T-cell (primary cell): ENCODE results near the gene NHP2. TPM values are rescaled to one million over a fixed set of nuclear protein-coding genes. Genes with fewer than 3 reads are reported as not detected.

ENCODE experiments used
- ATAC-seq, 4 experiments: fragments of 200-7000 bp in 3 of 4; fragments of 150-1000 bp in 1 of 4; cut with Tn5 transposase; replicated peaks in 1 of 4; 1 replicate in 3 of 4; 2 replicates in 1 of 4; pipeline ENCODE4 v1.10.0; 2021; ENCODE audit warnings: moderate library complexity in 3 of 4, mild to moderate bottlenecking in 2 of 4, moderate number of reproducible peaks in 1 of 4
- CTCF ChIA-PET, 2 donors: fragments of 300-600 bp; sonication (Branson Sonifier 250); formaldehyde crosslinking; loops; one replicate each; lab custom pipeline; 2022; ENCODE audit warnings: antibody characterized with exemption in 2 of 2; lab: Charles Lee
- POLR2A ChIA-PET, 2 donors: fragments of 300-600 bp; sonication (Branson Sonifier 250); formaldehyde crosslinking; loops; one replicate each; lab custom pipeline; 2022; ENCODE audit warnings: antibody characterized with exemption in 2 of 2; lab: Charles Lee
- DNase-seq, 35 experiments: peaks; one replicate each; pipeline versions ENCODE4 v3.0.0 to v3.0.0-alpha.2; 2013 to 2023
- H3K27ac ChIP-seq: one replicate; pipeline ENCODE4 v1.5.1; 2013; ENCODE audit warnings: low read length
- H3K27me3 ChIP-seq, 2 experiments: replicated peaks in 1 of 2; 1 replicate in 1 of 2; 2 replicates in 1 of 2; pipeline versions ENCODE4 v1.6.1 to v1.7.0; 2013; ENCODE audit warnings: low read length in 1 of 2, mixed read lengths in 1 of 2; ENCODE audit not compliant: control insufficient read depth in 2 of 2, insufficient read depth in 2 of 2; ENCODE audit errors: extremely low read depth in 1 of 2
- H3K36me3 ChIP-seq, 2 donors: 1 replicate in 1 of 2; 2 replicates in 1 of 2; pipeline versions ENCODE4 v1.6.1 to v1.7.0; 2013; ENCODE audit warnings: low read length in 1 of 2; ENCODE audit not compliant: control insufficient read depth in 2 of 2, insufficient read depth in 1 of 2; ENCODE audit errors: extremely low read depth in 1 of 2
- H3K4me1 ChIP-seq, 2 experiments: 1 replicate in 1 of 2; 2 replicates in 1 of 2; pipeline versions ENCODE4 v1.6.1 to v1.7.0; 2013; ENCODE audit warnings: low read length in 2 of 2, mixed read lengths in 1 of 2; ENCODE audit not compliant: insufficient read depth in 2 of 2, control insufficient read depth in 1 of 2; ENCODE audit errors: extremely low read depth in 1 of 2
- H3K4me3 ChIP-seq, 2 donors: 1 replicate in 1 of 2; 2 replicates in 1 of 2; pipeline versions ENCODE4 v1.5.1 to v1.7.0; 2013; ENCODE audit warnings: mild to moderate bottlenecking in 2 of 2, low read length in 1 of 2, moderate library complexity in 1 of 2; ENCODE audit not compliant: control insufficient read depth in 1 of 2; ENCODE audit errors: extremely low read depth in 1 of 2
- H3K9me3 ChIP-seq: 2 replicates; pipeline ENCODE4 v1.7.0; 2013
- H3K27ac Mint-ChIP-seq, 2 donors: one replicate each; pipeline ENCODE4 v1.8.0; 2020 to 2021; ENCODE audit warnings: mild to moderate bottlenecking in 2 of 2, mixed read lengths in 2 of 2
- H3K27me3 Mint-ChIP-seq, 2 donors: one replicate each; pipeline ENCODE4 v1.8.0; 2021 to 2022; ENCODE audit warnings: mixed read lengths in 2 of 2
- H3K36me3 Mint-ChIP-seq: one replicate; pipeline ENCODE4 v1.8.0; 2021; ENCODE audit warnings: mixed read lengths
- H3K4me1 Mint-ChIP-seq, 3 donors: one replicate each; pipeline ENCODE4 v1.8.0; 2020 to 2022; ENCODE audit warnings: mixed read lengths in 3 of 3, mild to moderate bottlenecking in 1 of 3
- H3K4me3 Mint-ChIP-seq, 3 donors: one replicate each; pipeline ENCODE4 v1.8.0; 2020 to 2022; ENCODE audit warnings: mild to moderate bottlenecking in 3 of 3, mixed read lengths in 3 of 3, moderate library complexity in 3 of 3
- H3K9me3 Mint-ChIP-seq, 3 donors: one replicate each; pipeline ENCODE4 v1.8.0; 2020 to 2022; ENCODE audit warnings: mixed read lengths in 3 of 3
- WGBS: methylation state at CpG from one replicate; pipeline ENCODE4 v1.1.5; 2013; ENCODE audit warnings: missing lambda C conversion rate; ENCODE audit not compliant: insufficient coverage; 5-methylcytosine and 5-hydroxymethylcytosine counted together
- total RNA-seq, 35 experiments: library from RNA in 6 of 35; stranded (reverse) in 6 of 35; fragments of 120-200 nt in 1 of 35; gene quantifications; one replicate each; pipeline versions ENCODE4 v1.2.1 to v1.2.4 and lab custom pipeline; 2013 to 2026

The NHP2 gene
- total RNA-seq, 5 donors from 2014 or later (not counting 1 experiment from before 2014, with no cell fraction given), result 61.2 to 95.6 (median 91.2) TPM

GRCh38 chr5:178116143-178116885 lies 37.4 kb downstream of the NHP2 start:
- POLR2A ChIA-PET, result interaction anchor here in 1 of 2 donors (0.6 kb wide), 1 partner anchor 40 kb away, joined by 5 read pairs; no protein-coding TSS in a partner anchor
- peaks cover 37 to 81% of the 10 kb centered on the region in 2 experiments for H3K4me1 ChIP-seq
- peak overlapping the region; percentile 48 to 97 (median 69) for H3K4me3 Mint-ChIP-seq

GRCh38 chr5:178115814-178116142 lies 37.9 kb downstream of the NHP2 start:
- no peaks in the 10 kb centered on the region for H3K36me3 ChIP-seq
- 78% methylated on average over 6 of the region's 7 CpGs for WGBS
- H3K4me1 Mint-ChIP-seq, result peaks cover 38 to 46% (median 40%) of the 10 kb centered on the region in 3 donors
- H3K9me3 ChIP-seq, result no peaks in the 10 kb centered on the region
- DNase-seq, result peak in 1 of 35 experiments; percentile 31
- H3K4me3 ChIP-seq, result peak overlapping the region in 1 of 2 donors; percentile 16
- ChIA-PET CTCF (no interaction called here), POLR2A (interaction anchor here in 1 of 2 donors (0.6 kb wide), 1 partner anchor 39 kb away, joined by 5 read pairs; no protein-coding TSS in a partner anchor)
- no peak for ATAC-seq
- H3K4me3 Mint-ChIP-seq, result peak overlapping the region; percentile 43 to 97 (median 54)
- H3K9me3 Mint-ChIP-seq, result no peaks in the 10 kb centered on the region
- peak overlapping the region; percentile 77 to 82 for H3K27ac Mint-ChIP-seq
- H3K27ac ChIP-seq, result peak overlapping the region; percentile 25
- peaks cover 0 to 53% of the 10 kb centered on the region in 2 experiments for H3K27me3 ChIP-seq
- H3K27me3 Mint-ChIP-seq, result no peaks in the 10 kb centered on the region
- H3K36me3 Mint-ChIP-seq, result no peaks in the 10 kb centered on the region
- peaks cover 35 to 75% of the 10 kb centered on the region in 2 experiments for H3K4me1 ChIP-seq

More at GRCh38 chr5:178116143-178116885, 37.4 kb downstream of the NHP2 start:
- H3K9me3 ChIP-seq, result no peaks in the 10 kb centered on the region
- H3K27ac ChIP-seq, result peak overlapping the region; percentile 25
- peak; percentile 19 to 67 (median 25) for ATAC-seq
- Mint-ChIP-seq H3K4me1 (peaks cover 43 to 52% (median 46%) of the 10 kb centered on the region in 3 donors), H3K9me3 (no peaks in the 10 kb centered on the region), H3K27me3 (no peaks in the 10 kb centered on the region), H3K36me3 (no peaks in the 10 kb centered on the region), H3K27ac (peak overlapping the region; percentile 60 to 85)
- DNase-seq, result peak; percentile 38 to 91 (median 82)
- CTCF ChIA-PET, result interaction anchor here in 1 of 2 donors (1.0 to 1.1 kb wide), 2 partner anchors 37 to 39 kb away, joined by 4 to 6 read pairs; partner anchors contain the start of gene NHP2
- no peaks in the 10 kb centered on the region for H3K36me3 ChIP-seq
- 15% methylated on average over 11 of the region's 22 CpGs for WGBS
- peak overlapping the region; percentile 4 to 25 for H3K4me3 ChIP-seq
- H3K27me3 ChIP-seq, result peaks cover 0 to 55% of the 10 kb centered on the region in 2 experiments

- peaks cover 35 to 70% of the 10 kb centered on the region in 2 experiments for H3K4me1 ChIP-seq
Measured at GRCh38 chr5:178115136-178115813, 38.4 kb downstream of the NHP2 start.

GRCh38 chr5:178114325-178115135 lies 39.2 kb downstream of the NHP2 start:
- Histone ChIP-seq H3K36me3 (no peaks in the 10 kb centered on the region), H3K4me3 (peak overlapping the region; percentile 57 to 75), H3K9me3 (no peaks in the 10 kb centered on the region), H3K27me3 (peaks cover 0 to 44% of the 10 kb centered on the region in 2 experiments), H3K4me1 (peaks cover 35 to 63% of the 10 kb centered on the region in 2 experiments), H3K27ac (peak overlapping the region; percentile 8)
- no peaks in the 10 kb centered on the region for H3K9me3 Mint-ChIP-seq
- POLR2A ChIA-PET, result no interaction called here
- WGBS, result 14% methylated on average over 24 of the region's 28 CpGs
- DNase-seq, result peak in 34 of 35 experiments; percentile 30 to 79 (median 56)
- peak overlapping the region; percentile 85 to 97 (median 85) for H3K4me3 Mint-ChIP-seq
- CTCF ChIA-PET, result interaction anchor here (0.5 to 0.6 kb wide), 2 partner anchors 46 to 53 kb away, joined by 4 to 5 read pairs; no protein-coding TSS in a partner anchor
- H3K4me1 Mint-ChIP-seq, result peaks cover 35 to 43% (median 37%) of the 10 kb centered on the region in 3 donors
- H3K27me3 Mint-ChIP-seq, result no peaks in the 10 kb centered on the region
- H3K27ac Mint-ChIP-seq, result peak overlapping the region; percentile 55 to 57
- ATAC-seq, result peak; percentile 36 to 52 (median 46)
- H3K36me3 Mint-ChIP-seq, result no peaks in the 10 kb centered on the region

More at GRCh38 chr5:178115136-178115813, 38.4 kb downstream of the NHP2 start:
- Mint-ChIP-seq H3K36me3 (no peaks in the 10 kb centered on the region), H3K9me3 (no peaks in the 10 kb centered on the region), H3K27ac (peak overlapping the region; percentile 77 to 82), H3K27me3 (no peaks in the 10 kb centered on the region), H3K4me1 (peaks cover 35 to 43% (median 37%) of the 10 kb centered on the region in 3 donors), H3K4me3 (peak overlapping the region; percentile 85 to 97 (median 85))
- ChIA-PET CTCF (no interaction called here), POLR2A (no interaction called here)
- H3K27me3 ChIP-seq, result peaks cover 0 to 49% of the 10 kb centered on the region in 2 experiments
- H3K4me3 ChIP-seq, result peak overlapping the region in 1 of 2 donors; percentile 16
- no peaks in the 10 kb centered on the region for H3K36me3 ChIP-seq
- WGBS, result 46% methylated on average over 8 of the region's 12 CpGs
- DNase-seq (peak in 14 of 35 experiments; percentile 16 to 67 (median 38)), ATAC-seq (peak in 2 of 4 experiments; percentile 15 to 18)
- no peaks in the 10 kb centered on the region for H3K9me3 ChIP-seq
- H3K27ac ChIP-seq, result peak overlapping the region; percentile 25

- WGBS, result under 1% methylated on average over 41 of the region's 41 CpGs
- no peaks in the 10 kb centered on the region for H3K9me3 Mint-ChIP-seq
- peak in 3 of 35 experiments; percentile 14 to 25 (median 23) for DNase-seq
- H3K27me3 Mint-ChIP-seq, result no peaks in the 10 kb centered on the region
- Histone ChIP-seq H3K27me3 (peaks cover 0 to 40% of the 10 kb centered on the region in 2 experiments), H3K27ac (no peak overlapping the region), H3K36me3 (no peaks in the 10 kb centered on the region), H3K4me3 (peak overlapping the region; percentile 57 to 75), H3K4me1 (peaks cover 35 to 57% of the 10 kb centered on the region in 2 experiments), H3K9me3 (no peaks in the 10 kb centered on the region)
- peak overlapping the region; percentile 55 to 57 for H3K27ac Mint-ChIP-seq
- POLR2A ChIA-PET, result no interaction called here
- peak overlapping the region; percentile 85 to 97 (median 85) for H3K4me3 Mint-ChIP-seq
- CTCF ChIA-PET, result interaction anchor here (0.5 to 0.6 kb wide), 2 partner anchors 47 to 52 kb away, joined by 4 to 5 read pairs; no protein-coding TSS in a partner anchor
- ATAC-seq, result peak in 1 of 4 experiments; percentile 6
- no peaks in the 10 kb centered on the region for H3K36me3 Mint-ChIP-seq
- peaks cover 37 to 43% (median 38%) of the 10 kb centered on the region in 3 donors for H3K4me1 Mint-ChIP-seq
Measured at GRCh38 chr5:178113841-178114324, 39.8 kb downstream of the NHP2 start.
